HepG2 (cell line): ENCODE data around the gene FKBP1B. TPM values are rescaled to one million over a fixed set of nuclear protein-coding genes. Genes with fewer than 3 reads are reported as not detected.
A peak's percentile ranks its signal among the peaks of the same experiment; 100 is the strongest.

Source experiments
- DMAP1 ChIP-seq: IDR thresholded peaks from 2 replicates; pipeline ENCODE4 v1.6.1; 2016
- IRX3 ChIP-seq: sonication (generic); formaldehyde crosslinking; IDR thresholded peaks from 2 replicates; pipeline ENCODE4 v1.8.1; 2023; ENCODE audit warnings: mild to moderate bottlenecking, low read depth, missing genetic modification reagents, borderline replicate concordance
- KAT7 ChIP-seq: IDR thresholded peaks from 2 replicates; pipeline ENCODE4 v1.6.1; 2018; ENCODE audit warnings: borderline replicate concordance, missing compliant biosample characterization
- KLF13 ChIP-seq: sonication (generic); formaldehyde crosslinking; IDR thresholded peaks from 2 replicates; pipeline ENCODE4 v1.4.0; 2020; ENCODE audit warnings: mild to moderate bottlenecking, missing genetic modification reagents
- NBN ChIP-seq: fragments of 450-650 bp; conservative IDR thresholded peaks from 2 replicates; pipeline ENCODE4 v1.6.1; 2017
- SIX1 ChIP-seq: sonication (generic); formaldehyde crosslinking; IDR thresholded peaks from 2 replicates; pipeline ENCODE4 v1.4.0; 2020; ENCODE audit warnings: missing genetic modification reagents, borderline replicate concordance
- TEF ChIP-seq: sonication (generic); formaldehyde crosslinking; IDR thresholded peaks from 2 replicates; pipeline ENCODE4 v1.5.0; 2020; ENCODE audit warnings: missing genetic modification reagents
- THYN1 ChIP-seq: sonication (generic); formaldehyde crosslinking; IDR thresholded peaks from 2 replicates; pipeline ENCODE4 v1.8.1; 2023; ENCODE audit warnings: low read depth, mild to moderate bottlenecking, moderate library complexity, missing genetic modification reagents, borderline replicate concordance
- TRIM24 ChIP-seq: sonication (generic); formaldehyde crosslinking; IDR thresholded peaks from 2 replicates; pipeline ENCODE4 v1.8.0; 2022; ENCODE audit warnings: mild to moderate bottlenecking, missing genetic modification reagents
- ZBTB42 ChIP-seq: sonication (generic); formaldehyde crosslinking; IDR thresholded peaks from 2 replicates; pipeline ENCODE4 v1.5.0; 2020; ENCODE audit warnings: mild to moderate bottlenecking, missing genetic modification reagents
- ZEB1 ChIP-seq: IDR thresholded peaks from 2 replicates; pipeline ENCODE4 v1.6.1; 2012; ENCODE audit warnings: mild to moderate bottlenecking, low read depth, inconsistent platforms; ENCODE audit not compliant: insufficient replicate concordance
- ZNF180 ChIP-seq: sonication (generic); formaldehyde crosslinking; IDR thresholded peaks from 2 replicates; pipeline ENCODE4 v1.4.0; 2020; ENCODE audit warnings: low read depth, missing genetic modification reagents, borderline replicate concordance
- ZNF224 ChIP-seq: sonication (generic); formaldehyde crosslinking; IDR thresholded peaks from 2 replicates; pipeline ENCODE4 v1.5.0; 2020; ENCODE audit warnings: mild to moderate bottlenecking, missing genetic modification reagents
- ZNF251 ChIP-seq: sonication (generic); formaldehyde crosslinking; IDR thresholded peaks from 2 replicates; pipeline ENCODE4 v1.9.0; 2021; ENCODE audit warnings: mild to moderate bottlenecking, missing genetic modification reagents
- ZNF350 ChIP-seq: sonication (generic); formaldehyde crosslinking; IDR thresholded peaks from 2 replicates; pipeline ENCODE4 v1.4.0; 2020; ENCODE audit warnings: mild to moderate bottlenecking, low read depth, missing genetic modification reagents, borderline replicate concordance
- ZNF501 ChIP-seq: sonication (generic); formaldehyde crosslinking; IDR thresholded peaks from 2 replicates; pipeline ENCODE4 v1.5.1; 2020; ENCODE audit warnings: mild to moderate bottlenecking, moderate library complexity, missing genetic modification reagents
- ZNF564 ChIP-seq: sonication (generic); formaldehyde crosslinking; IDR thresholded peaks from 2 replicates; pipeline ENCODE4 v1.8.1; 2023; ENCODE audit warnings: mild to moderate bottlenecking, missing genetic modification reagents
- ZNF652 ChIP-seq: IDR thresholded peaks from 2 replicates; pipeline ENCODE4 v1.6.1; 2016; ENCODE audit warnings: low read depth, borderline replicate concordance
- ZNF788 ChIP-seq: sonication (generic); formaldehyde crosslinking; IDR thresholded peaks from 2 replicates; pipeline ENCODE4 v1.5.0; 2020; ENCODE audit warnings: mild to moderate bottlenecking, missing genetic modification reagents, borderline replicate concordance
- polyA plus RNA-seq, 8 experiments: library from polyadenylated mRNA; depleted of rRNA in 3 of 8; stranded (reverse) in 7 of 8; unstranded in 1 of 8; fragments of >200 nt; fragmentation: Illumina TruSeq in 4 of 8; extraction: Trizol in 4 of 8; gene quantifications; 2 replicates each; pipeline versions ENCODE4 v1.2.1 to v1.2.3, GENCODE V29; 2011 to 2016; ENCODE audit warnings: low read depth in 4 of 8, missing spikeins in 1 of 8, mixed read lengths in 1 of 8; ENCODE audit not compliant: insufficient read depth in 1 of 8
- total RNA-seq, 5 experiments: library from RNA; depleted of rRNA; stranded (reverse); fragments of >200 nt; fragmentation: Illumina TruSeq; extraction: Trizol; gene quantifications; 2 replicates each; pipeline ENCODE4 v1.2.3, GENCODE V29; 2016; ENCODE audit warnings: low read depth in 1 of 5
- TF ChIP-seq, protein P1 (sequence below): sonication (generic); formaldehyde crosslinking; IDR thresholded peaks from 2 replicates; pipeline ENCODE4 v1.4.0; 2020; ENCODE audit warnings: missing genetic modification reagents
- TF ChIP-seq, protein P2 (sequence below): sonication (generic); formaldehyde crosslinking; IDR thresholded peaks from 2 replicates; pipeline ENCODE4 v1.5.1; 2020; ENCODE audit warnings: missing genetic modification reagents, mild to moderate bottlenecking, borderline replicate concordance
- TF ChIP-seq, protein P3 (sequence below): sonication (generic); formaldehyde crosslinking; IDR thresholded peaks from 2 replicates; pipeline ENCODE4 v1.4.0; 2020; ENCODE audit warnings: mild to moderate bottlenecking, missing genetic modification reagents

Gene FKBP1B
- total and polyA plus RNA-seq, 2 of the 13 experiments (the other 11 are each of a cell fraction or from before 2014, with no cell fraction given), result 35.2 to 96.3 TPM

- TF ChIP-seq, protein P1, sequence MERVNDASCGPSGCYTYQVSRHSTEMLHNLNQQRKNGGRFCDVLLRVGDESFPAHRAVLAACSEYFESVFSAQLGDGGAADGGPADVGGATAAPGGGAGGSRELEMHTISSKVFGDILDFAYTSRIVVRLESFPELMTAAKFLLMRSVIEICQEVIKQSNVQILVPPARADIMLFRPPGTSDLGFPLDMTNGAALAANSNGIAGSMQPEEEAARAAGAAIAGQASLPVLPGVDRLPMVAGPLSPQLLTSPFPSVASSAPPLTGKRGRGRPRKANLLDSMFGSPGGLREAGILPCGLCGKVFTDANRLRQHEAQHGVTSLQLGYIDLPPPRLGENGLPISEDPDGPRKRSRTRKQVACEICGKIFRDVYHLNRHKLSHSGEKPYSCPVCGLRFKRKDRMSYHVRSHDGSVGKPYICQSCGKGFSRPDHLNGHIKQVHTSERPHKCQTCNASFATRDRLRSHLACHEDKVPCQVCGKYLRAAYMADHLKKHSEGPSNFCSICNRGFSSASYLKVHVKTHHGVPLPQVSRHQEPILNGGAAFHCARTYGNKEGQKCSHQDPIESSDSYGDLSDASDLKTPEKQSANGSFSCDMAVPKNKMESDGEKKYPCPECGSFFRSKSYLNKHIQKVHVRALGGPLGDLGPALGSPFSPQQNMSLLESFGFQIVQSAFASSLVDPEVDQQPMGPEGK (CRISPR knock-in tag), result no peak; the same call in none of the 2 replicates
- TF ChIP-seq NBN (0 out of 2 replicates have a peak, but pooled peaks have one; percentile 80), ZNF251 (CRISPR knock-in tag) (no peak), KLF13 (CRISPR knock-in tag) (no peak), ZNF224 (CRISPR knock-in tag) (no peak), TEF (CRISPR knock-in tag) (no peak), ZNF350 (CRISPR knock-in tag) (peak; percentile 79; the same call in 1 of the 2 replicates), ZBTB42 (no peak), IRX3 (CRISPR knock-in tag) (peak; percentile 50; the same call in 1 of the 2 replicates), ZNF180 (CRISPR knock-in tag) (no peak), ZEB1 (no peak), ZNF501 (CRISPR knock-in tag) (no peak), KAT7 (CRISPR knock-in tag) (peak; percentile 60; the same call in 1 of the 2 replicates), ZNF564 (CRISPR knock-in tag) (no peak), ZNF788 (CRISPR knock-in tag) (no peak), TRIM24 (CRISPR knock-in tag) (no peak), DMAP1 (CRISPR knock-in tag) (peak; percentile 84), ZNF652 (CRISPR knock-in tag) (no peak), SIX1 (no peak; the same call in 1 of the 2 replicates), THYN1 (no peak)
- TF ChIP-seq, protein P2, sequence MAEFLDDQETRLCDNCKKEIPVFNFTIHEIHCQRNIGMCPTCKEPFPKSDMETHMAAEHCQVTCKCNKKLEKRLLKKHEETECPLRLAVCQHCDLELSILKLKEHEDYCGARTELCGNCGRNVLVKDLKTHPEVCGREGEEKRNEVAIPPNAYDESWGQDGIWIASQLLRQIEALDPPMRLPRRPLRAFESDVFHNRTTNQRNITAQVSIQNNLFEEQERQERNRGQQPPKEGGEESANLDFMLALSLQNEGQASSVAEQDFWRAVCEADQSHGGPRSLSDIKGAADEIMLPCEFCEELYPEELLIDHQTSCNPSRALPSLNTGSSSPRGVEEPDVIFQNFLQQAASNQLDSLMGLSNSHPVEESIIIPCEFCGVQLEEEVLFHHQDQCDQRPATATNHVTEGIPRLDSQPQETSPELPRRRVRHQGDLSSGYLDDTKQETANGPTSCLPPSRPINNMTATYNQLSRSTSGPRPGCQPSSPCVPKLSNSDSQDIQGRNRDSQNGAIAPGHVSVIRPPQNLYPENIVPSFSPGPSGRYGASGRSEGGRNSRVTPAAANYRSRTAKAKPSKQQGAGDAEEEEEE (CRISPR knock-in tag), result no peak
- TF ChIP-seq, protein P3, sequence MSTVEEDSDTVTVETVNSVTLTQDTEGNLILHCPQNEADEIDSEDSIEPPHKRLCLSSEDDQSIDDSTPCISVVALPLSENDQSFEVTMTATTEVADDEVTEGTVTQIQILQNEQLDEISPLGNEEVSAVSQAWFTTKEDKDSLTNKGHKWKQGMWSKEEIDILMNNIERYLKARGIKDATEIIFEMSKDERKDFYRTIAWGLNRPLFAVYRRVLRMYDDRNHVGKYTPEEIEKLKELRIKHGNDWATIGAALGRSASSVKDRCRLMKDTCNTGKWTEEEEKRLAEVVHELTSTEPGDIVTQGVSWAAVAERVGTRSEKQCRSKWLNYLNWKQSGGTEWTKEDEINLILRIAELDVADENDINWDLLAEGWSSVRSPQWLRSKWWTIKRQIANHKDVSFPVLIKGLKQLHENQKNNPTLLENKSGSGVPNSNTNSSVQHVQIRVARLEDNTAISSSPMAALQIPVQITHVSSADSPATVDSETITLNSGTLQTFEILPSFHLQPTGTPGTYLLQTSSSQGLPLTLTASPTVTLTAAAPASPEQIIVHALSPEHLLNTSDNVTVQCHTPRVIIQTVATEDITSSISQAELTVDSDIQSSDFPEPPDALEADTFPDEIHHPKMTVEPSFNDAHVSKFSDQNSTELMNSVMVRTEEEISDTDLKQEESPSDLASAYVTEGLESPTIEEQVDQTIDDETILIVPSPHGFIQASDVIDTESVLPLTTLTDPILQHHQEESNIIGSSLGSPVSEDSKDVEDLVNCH (CRISPR knock-in tag), result no peak; the same call in 1 of the 2 replicates
Measured at GRCh38 chr2:24046930-24047702, 2.4 kb upstream of the FKBP1B start, which contains the start of gene WDCP (continued).
